Measurements from ENCODE around the gene UNC5CL.

Gene UNC5CL

GRCh38 chr6:41061196-41061726 lies 22.2 kb upstream of the UNC5CL start:
- TF ChIP-seq CTCF (IDR thresholded peaks at IDR 0.05), result no peak

GRCh38 chr6:41059556-41059955 lies 20.5 kb upstream of the UNC5CL start:
- no peak for TF ChIP-seq CTCF (IDR thresholded peaks at IDR 0.05)

GRCh38 chr6:41058783-41059181 lies 19.8 kb upstream of the UNC5CL start:
- TF ChIP-seq CTCF (IDR thresholded peaks at IDR 0.05), result no peak

GRCh38 chr6:41056768-41057490 lies 17.9 kb upstream of the UNC5CL start:
- no peak for TF ChIP-seq CTCF (IDR thresholded peaks at IDR 0.05)

- no peak for TF ChIP-seq CTCF (IDR thresholded peaks at IDR 0.05)
Measured at GRCh38 chr6:41055149-41055548, 16.1 kb upstream of the UNC5CL start.

GRCh38 chr6:41054511-41054910 lies 15.5 kb upstream of the UNC5CL start:
- TF ChIP-seq CTCF (IDR thresholded peaks at IDR 0.05), result no peak

GRCh38 chr6:41053041-41053440 lies 14.0 kb upstream of the UNC5CL start, which contains the start of gene APOBEC2:
APOBEC2 (plus strand) TSS chr6:41053202; CDS start chr6:41053348, 146 bp downstream.
- no peak for TF ChIP-seq CTCF (IDR thresholded peaks at IDR 0.05)
